Measurements from ENCODE around the gene SH2D3A. TPM values are rescaled to one million over a fixed set of nuclear protein-coding genes. Genes with fewer than 3 reads are reported as not detected.

Gene SH2D3A
- total and polyA plus RNA-seq, 2 experiments from 2014 or later, result 20.7 to 38.4 TPM

DNA sequence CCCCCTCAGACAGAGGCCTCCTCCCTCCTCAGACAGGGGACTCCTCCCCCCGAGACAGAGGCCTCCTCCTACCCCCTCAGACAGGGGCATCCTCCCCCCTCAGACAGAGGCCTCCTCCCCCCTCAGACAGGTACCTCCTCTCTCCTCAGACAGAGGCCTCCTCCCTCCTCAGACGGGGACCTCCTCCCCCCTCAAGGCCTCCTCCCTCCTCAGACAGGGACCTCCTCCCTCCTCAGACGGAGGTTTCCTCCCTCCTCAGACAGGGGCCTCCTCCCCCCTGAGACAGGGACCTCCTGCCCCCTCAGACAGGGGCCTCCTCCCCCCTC is 60.6 kb downstream of the SH2D3A start (continued):
- TF ChIP-seq, protein P1, sequence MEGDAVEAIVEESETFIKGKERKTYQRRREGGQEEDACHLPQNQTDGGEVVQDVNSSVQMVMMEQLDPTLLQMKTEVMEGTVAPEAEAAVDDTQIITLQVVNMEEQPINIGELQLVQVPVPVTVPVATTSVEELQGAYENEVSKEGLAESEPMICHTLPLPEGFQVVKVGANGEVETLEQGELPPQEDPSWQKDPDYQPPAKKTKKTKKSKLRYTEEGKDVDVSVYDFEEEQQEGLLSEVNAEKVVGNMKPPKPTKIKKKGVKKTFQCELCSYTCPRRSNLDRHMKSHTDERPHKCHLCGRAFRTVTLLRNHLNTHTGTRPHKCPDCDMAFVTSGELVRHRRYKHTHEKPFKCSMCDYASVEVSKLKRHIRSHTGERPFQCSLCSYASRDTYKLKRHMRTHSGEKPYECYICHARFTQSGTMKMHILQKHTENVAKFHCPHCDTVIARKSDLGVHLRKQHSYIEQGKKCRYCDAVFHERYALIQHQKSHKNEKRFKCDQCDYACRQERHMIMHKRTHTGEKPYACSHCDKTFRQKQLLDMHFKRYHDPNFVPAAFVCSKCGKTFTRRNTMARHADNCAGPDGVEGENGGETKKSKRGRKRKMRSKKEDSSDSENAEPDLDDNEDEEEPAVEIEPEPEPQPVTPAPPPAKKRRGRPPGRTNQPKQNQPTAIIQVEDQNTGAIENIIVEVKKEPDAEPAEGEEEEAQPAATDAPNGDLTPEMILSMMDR (conservative IDR thresholded peaks at IDR 0.05; ENCODE audit: low read depth in 2 of 2), result no peak
- TF ChIP-seq EZH2phosphoT487 (IDR thresholded peaks at IDR 0.05; ENCODE audit: unreplicated experiment), result no peak

DNA sequence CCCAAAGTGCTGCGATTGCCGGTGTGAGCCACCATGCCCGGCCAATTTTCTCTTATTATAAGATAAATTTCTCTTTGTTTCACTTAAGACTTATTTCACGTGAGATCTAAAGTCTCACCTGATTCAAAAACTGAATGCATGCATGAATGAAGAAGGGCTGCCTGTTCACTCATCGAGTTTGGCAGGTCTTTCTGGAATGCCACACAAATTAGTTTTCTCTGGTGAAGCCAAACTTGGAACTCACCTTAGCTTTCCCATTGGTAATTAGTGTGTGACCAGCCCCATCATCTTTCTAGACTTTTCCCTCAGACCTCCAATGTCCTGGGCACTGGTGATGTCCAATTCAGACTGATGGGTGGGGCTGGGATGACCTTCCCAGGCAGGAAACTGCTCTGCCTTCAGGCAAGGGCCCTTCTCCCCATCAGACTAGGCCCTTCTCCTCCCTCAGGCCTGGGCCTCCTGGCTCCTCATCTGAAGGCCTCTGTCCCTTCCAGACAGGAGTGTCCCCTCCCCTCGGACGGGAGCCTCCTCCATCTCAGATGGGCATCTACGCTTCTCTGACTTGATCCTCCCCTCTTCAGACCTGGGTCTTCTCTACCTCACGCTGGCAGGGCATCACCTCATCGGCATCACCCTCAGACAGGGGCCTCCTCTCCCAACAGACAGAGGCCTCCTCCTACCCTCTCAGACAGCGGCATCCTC is 61.2 kb downstream of the SH2D3A start:
- peaks cover 8% of the 10 kb centered on the region for H3K27me3 Mint-ChIP-seq (ENCODE audit: insufficient read depth, low read depth, poor library complexity)
- no peaks in the 10 kb centered on the region for H3K4me1 Mint-ChIP-seq
- 0 out of 2 replicates have a peak, but pooled peaks cover 2% of the 10 kb centered on the region for H3K4me1 ChIP-seq (ENCODE audit: insufficient read depth)
- H3K27ac Mint-ChIP-seq, result no peak overlapping the region
- no peaks in the 10 kb centered on the region for H3K79me2 ChIP-seq (replicated peaks; ENCODE audit: insufficient read depth)
- TF ChIP-seq ZNF114 (CRISPR knock-in tag; IDR thresholded peaks at IDR 0.05) (no peak), ZNF331 (CRISPR knock-in tag; IDR thresholded peaks at IDR 0.05; ENCODE audit: low read depth) (no peak), EZH2phosphoT487 (IDR thresholded peaks at IDR 0.05; ENCODE audit: unreplicated experiment) (no peak)
- TF ChIP-seq, protein P1 (conservative IDR thresholded peaks at IDR 0.05; ENCODE audit: low read depth in 2 of 2), result no peak
- peaks cover 15% of the 10 kb centered on the region for H3K27me3 ChIP-seq (ENCODE audit: insufficient read depth)
- H4K20me1 ChIP-seq (replicated peaks; ENCODE audit: insufficient read depth), result no peaks in the 10 kb centered on the region
- ATAC-seq (no peak), DNase-seq (ENCODE audit: low spot score) (no peak)
- H3K36me3 Mint-ChIP-seq (ENCODE audit: low read depth), result peaks cover 33% of the 10 kb centered on the region
- no peaks in the 10 kb centered on the region for H3F3A ChIP-seq (replicated peaks; ENCODE audit: low read depth)
- H3K4me2 ChIP-seq, result no peak overlapping the region
- H3K27ac ChIP-seq (ENCODE audit: low read depth), result no peak overlapping the region
- no peak overlapping the region for H3K4me3 Mint-ChIP-seq
- no peaks in the 10 kb centered on the region for H3K9me2 ChIP-seq (ENCODE audit: insufficient read depth)
- peaks cover 96% of the 10 kb centered on the region for H3K9me3 Mint-ChIP-seq
- no peak overlapping the region for H2AFZ ChIP-seq
- H3K4me3 ChIP-seq, result no peak overlapping the region
- H3K36me3 ChIP-seq (ENCODE audit: insufficient read depth), result no peaks in the 10 kb centered on the region

Small RNA genes lying within 50 kb of the gene (microRNA-seq; reads per million reads assigned to microRNA genes)
- not detected for gene MIR6791

Other genes with a start within 250 kb of the SH2D3A start
- gene TNFSF9, start 236.4 kb downstream of the SH2D3A start, total RNA-seq (2014; rRNA removed; shearing (Covaris generic)), result 5.3 and 9.1 TPM in 2 replicates
- 2.6 and 2.8 TPM in 2 replicates for gene TNFSF9, start 236.4 kb downstream of the SH2D3A start, polyA plus RNA-seq (2016; fragmentation: Nextera tagmentation; extraction: Ambion mirVana)
- gene CD70, start 176.3 kb downstream of the SH2D3A start, total RNA-seq (2014; rRNA removed; shearing (Covaris generic)), result 2.0 and 7.3 TPM in 2 replicates
- 7.1 and 7.3 TPM in 2 replicates for gene CD70, start 176.3 kb downstream of the SH2D3A start, polyA plus RNA-seq (2016; fragmentation: Nextera tagmentation; extraction: Ambion mirVana)
- not detected in 2 replicates for gene TNFSF14, start 97.3 kb downstream of the SH2D3A start, total RNA-seq (2014; rRNA removed; shearing (Covaris generic))
- gene TNFSF14, start 97.3 kb downstream of the SH2D3A start, polyA plus RNA-seq (2016; fragmentation: Nextera tagmentation; extraction: Ambion mirVana), result not detected in 2 replicates
- 4.8 and 17.7 TPM in 2 replicates for gene C3, start 46.8 kb downstream of the SH2D3A start, total RNA-seq (2014; rRNA removed; shearing (Covaris generic))
- 5.1 and 7.5 TPM in 2 replicates for gene C3, start 46.8 kb downstream of the SH2D3A start, polyA plus RNA-seq (2016; fragmentation: Nextera tagmentation; extraction: Ambion mirVana)
- 42.6 and 57.9 TPM in 2 replicates for gene GPR108, start 29.9 kb downstream of the SH2D3A start, total RNA-seq (2014; rRNA removed; shearing (Covaris generic))
- 44.8 and 45.9 TPM in 2 replicates for gene GPR108, start 29.9 kb downstream of the SH2D3A start, polyA plus RNA-seq (2016; fragmentation: Nextera tagmentation; extraction: Ambion mirVana)
- gene TRIP10, start 27.8 kb downstream of the SH2D3A start, total RNA-seq (2014; rRNA removed; shearing (Covaris generic)), result 46.2 and 56.8 TPM in 2 replicates
- gene TRIP10, start 27.8 kb downstream of the SH2D3A start, polyA plus RNA-seq (2016; fragmentation: Nextera tagmentation; extraction: Ambion mirVana), result 65.4 and 68.5 TPM in 2 replicates
- gene VAV1, start 5.3 kb upstream of the SH2D3A start, total RNA-seq (2014; rRNA removed; shearing (Covaris generic)), result 1.7 and 1.8 TPM in 2 replicates
- gene VAV1, start 5.3 kb upstream of the SH2D3A start, polyA plus RNA-seq (2016; fragmentation: Nextera tagmentation; extraction: Ambion mirVana), result 0.82 and 1.0 TPM in 2 replicates
- gene ADGRE1, start 120.1 kb upstream of the SH2D3A start, total RNA-seq (2014; rRNA removed; shearing (Covaris generic)), result not detected in 2 replicates
- gene ADGRE1, start 120.1 kb upstream of the SH2D3A start, polyA plus RNA-seq (2016; fragmentation: Nextera tagmentation; extraction: Ambion mirVana), result not detected in 2 replicates

All from GM23338 (cell line).